HCT116 (cell line): Measurements from ENCODE around the gene TIMM29. TPM values are rescaled to one million over a fixed set of nuclear protein-coding genes. Genes with fewer than 3 reads are reported as not detected.

Experiments
- ATAC-seq: fragments of 200-7000 bp; cut with Tn5 transposase; 2 replicates; pipeline ENCODE4 v1.9.1; 2020; ENCODE audit warnings: mild to moderate bottlenecking, moderate library complexity
- BruUV-seq: library from RNA; stranded (reverse); fragments of 400-500 nt; replicated peaks from 2 replicates; lab custom pipeline; 2021; lab: Mats Ljungman, UMichigan
- CTCF ChIA-PET: fragments of 300-600 bp; sonication (Branson Sonifier 250); formaldehyde crosslinking; loops from one replicate; lab custom pipeline; 2021; ENCODE audit warnings: antibody characterized with exemption; lab: Charles Lee
- POLR2A ChIA-PET: fragments of 300-600, 350-600 bp; sonication (Branson Sonifier 250); formaldehyde crosslinking; loops from one replicate; lab custom pipeline; 2021; ENCODE audit warnings: antibody characterized with exemption; lab: Charles Lee
- RAD21 ChIA-PET, 2 experiments: fragments of 300-600 bp; sonication (Branson Sonifier 250); formaldehyde crosslinking; loops; one replicate each; lab custom pipeline; 2023; ENCODE audit warnings: low total read pairs in 2 of 2; ENCODE audit not compliant: uncharacterized antibody in 2 of 2, unreplicated experiment in 2 of 2, low non-redundant PET in 1 of 2; lab: Charles Lee
- DNase-seq: peaks from one replicate; pipeline ENCODE4 v3.0.0-alpha.2; 2010; ENCODE audit warnings: low read depth, low spot score
- H2AFZ ChIP-seq: fragments of 200-600 bp; shearing (Covaris generic), sonication (generic); 2 replicates; pipeline ENCODE4 v1.6.1; 2017; ENCODE audit warnings: low read depth, mixed run types, mixed read lengths, antibody characterized with exemption, low read length; ENCODE audit not compliant: poor library complexity, severe bottlenecking
- H3K27ac ChIP-seq: 2 replicates; pipeline ENCODE4 v1.5.1; 2012; ENCODE audit warnings: low read depth, low read length
- H3K27me3 ChIP-seq: fragments of 200-600 bp; sonication (generic); 2 replicates; pipeline ENCODE4 v1.6.1; 2016; ENCODE audit warnings: mixed run types, low read length, mixed read lengths; ENCODE audit not compliant: insufficient read depth
- H3K36me3 ChIP-seq, 2 experiments: fragments of 200-500 bp in 1 of 2; fragments of 200-600 bp in 1 of 2; sonication (Bioruptor generic) in 1 of 2; sonication (generic) in 1 of 2; 2 replicates each; pipeline versions ENCODE4 v1.5.1 to v1.6.1; 2014 to 2016; ENCODE audit warnings: low read length in 2 of 2, inconsistent platforms in 1 of 2, mixed read lengths in 1 of 2, mixed run types in 1 of 2; ENCODE audit not compliant: insufficient read depth in 2 of 2, control insufficient read depth in 1 of 2
- H3K4me1 ChIP-seq, 2 experiments: fragments of 200-600 bp in 1 of 2; sonication (generic) in 1 of 2; 2 replicates each; pipeline versions ENCODE4 v1.5.1 to v1.6.1; 2012 to 2017; ENCODE audit warnings: low read length in 2 of 2, inconsistent platforms in 1 of 2, mild to moderate bottlenecking in 1 of 2, mixed read lengths in 1 of 2, mixed run types in 1 of 2, moderate library complexity in 1 of 2; ENCODE audit not compliant: insufficient read depth in 2 of 2, control insufficient read depth in 1 of 2
- H3K4me2 ChIP-seq: fragments of 200-600 bp; sonication (generic); 2 replicates; pipeline ENCODE4 v1.6.1; 2017; ENCODE audit warnings: mixed run types, low read length, mixed read lengths
- H3K4me3 ChIP-seq, 2 experiments: fragments of 200-600 bp in 1 of 2; sonication (generic) in 1 of 2; replicated peaks in 1 of 2; 2 replicates each; pipeline ENCODE4 v1.5.1; 2011 to 2016; ENCODE audit warnings: low read length in 2 of 2, control low read depth in 1 of 2, low read depth in 1 of 2, mild to moderate bottlenecking in 1 of 2, mixed read lengths in 1 of 2, mixed run types in 1 of 2
- H3K79me2 ChIP-seq: fragments of 200-600 bp; sonication (generic); 2 replicates; pipeline ENCODE4 v1.6.1; 2017; ENCODE audit warnings: mild to moderate bottlenecking, mixed run types, low read length, moderate library complexity, mixed read lengths; ENCODE audit not compliant: insufficient read depth
- H3K9ac ChIP-seq: fragments of 200-600 bp; sonication (generic); 2 replicates; pipeline ENCODE4 v1.6.1; 2016; ENCODE audit warnings: low read length, mixed read lengths
- H3K9me2 ChIP-seq: fragments of 200-600 bp; sonication (generic), shearing (Covaris generic); 2 replicates; pipeline ENCODE4 v1.6.1; 2017; ENCODE audit warnings: mixed run types, mild to moderate bottlenecking, moderate library complexity; ENCODE audit not compliant: insufficient read depth
- H3K9me3 ChIP-seq, 2 experiments: fragments of 200-500 bp in 1 of 2; fragments of 200-600 bp in 1 of 2; sonication (Bioruptor generic) in 1 of 2; sonication (generic) in 1 of 2; 2 replicates each; pipeline ENCODE4 v1.6.1; 2014 to 2017; ENCODE audit warnings: low read length in 2 of 2, mixed read lengths in 2 of 2, inconsistent platforms in 1 of 2, low read depth in 1 of 2, mild to moderate bottlenecking in 1 of 2, mixed run types in 1 of 2, moderate library complexity in 1 of 2; ENCODE audit not compliant: control insufficient read depth in 1 of 2, insufficient read depth in 1 of 2
- H4K20me1 ChIP-seq: fragments of 200-600 bp; sonication (generic), shearing (Covaris generic); 2 replicates; pipeline ENCODE4 v1.6.1; 2017; ENCODE audit warnings: mixed run types, mild to moderate bottlenecking, moderate library complexity; ENCODE audit not compliant: insufficient read depth
- EGR1 ChIP-seq: IDR thresholded peaks from 2 replicates; pipeline ENCODE4 v1.6.1; 2012; ENCODE audit warnings: low read depth
- MAX ChIP-seq: IDR thresholded peaks from 2 replicates; pipeline ENCODE4 v1.6.1; 2012
- POLR2AphosphoS5 ChIP-seq: IDR thresholded peaks from 2 replicates; pipeline ENCODE4 v1.6.1; 2011; ENCODE audit warnings: mild to moderate bottlenecking, low read depth, low read length, moderate library complexity
- SRF ChIP-seq: IDR thresholded peaks from 2 replicates; pipeline ENCODE4 v1.6.1; 2012; ENCODE audit warnings: low read depth
- TCF7L2 ChIP-seq: IDR thresholded peaks from 2 replicates; pipeline ENCODE4 v1.7.0; 2011; ENCODE audit warnings: borderline replicate concordance, inconsistent platforms; ENCODE audit not compliant: insufficient read depth, insufficient read length; ENCODE audit errors: extremely low read depth
- intact Hi-C: fragments of 100-400 bp; cut with micrococcal nuclease; formaldehyde crosslinking; loops from 2 replicates; pipeline ENCODE4 v1.10.0; 2022
- total RNA-seq: library from RNA; stranded (reverse); gene quantifications from one replicate; pipeline ENCODE4 v1.2.1, GENCODE V29; 2021; ENCODE audit not compliant: unreplicated experiment

The TIMM29 gene
- total RNA-seq, 1 experiment from 2014 or later = 20.3 TPM

- ChIA-PET RAD21 (no interaction called here), POLR2A (no interaction called here), CTCF (no interaction called here)
- Histone ChIP-seq H3K79me2 (no peaks in the 10 kb centered on the region; the same call in 1 of the 2 replicates), H3K4me2 (no peak overlapping the region), H3K9me3 (no peaks in the 10 kb centered on the region), H3K4me3 (no peak overlapping the region), H3K27ac (no peak overlapping the region), H3K9ac (no peak overlapping the region), H3K36me3 (peaks cover 24 to 25% of the 10 kb centered on the region in 2 experiments; a peak in 3 of 4 replicates), H4K20me1 (no peaks in the 10 kb centered on the region), H3K27me3 (no peaks in the 10 kb centered on the region), H3K4me1 (peaks cover 0 to 14% of the 10 kb centered on the region in 2 experiments; a peak in 2 of 4 replicates), H2AFZ (no peak overlapping the region), H3K9me2 (no peaks in the 10 kb centered on the region)
- BruUV-seq = no TSS peak
- TF ChIP-seq TCF7L2 = no peak
- DNase-seq (no peak), ATAC-seq (no peak)
- intact Hi-C loops = no loop called here
Observed at GRCh38 chr19:10911579-10912363, 16.8 kb upstream of the TIMM29 start.

GRCh38 chr19:10912619-10913018, 16.0 kb upstream of the TIMM29 start:
- Histone ChIP-seq H3K9me3 (no peaks in the 10 kb centered on the region), H3K9me2 (no peaks in the 10 kb centered on the region), H3K79me2 (no peaks in the 10 kb centered on the region; the same call in 1 of the 2 replicates), H4K20me1 (no peaks in the 10 kb centered on the region), H3K36me3 (peaks cover 25 to 26% of the 10 kb centered on the region in 2 experiments), H3K4me1 (peaks cover 0 to 14% of the 10 kb centered on the region in 2 experiments; a peak in 2 of 4 replicates), H3K9ac (no peak overlapping the region), H3K27me3 (no peaks in the 10 kb centered on the region), H3K27ac (no peak overlapping the region), H3K4me2 (no peak overlapping the region), H3K4me3 (no peak overlapping the region), H2AFZ (no peak overlapping the region)
- RAD21 ChIA-PET = interaction anchor here in 1 of 2 experiments (0.6 kb wide), 1 partner anchor 182 kb away, joined by 3 read pairs; no protein-coding TSS in a partner anchor
- CTCF ChIA-PET = no interaction called here
- TF ChIP-seq EGR1 = no peak
- no peak for TF ChIP-seq MAX
- TF ChIP-seq POLR2AphosphoS5 = no peak
- TF ChIP-seq SRF = no peak
- intact Hi-C loops = no loop called here
- POLR2A ChIA-PET = no interaction called here
- BruUV-seq = no TSS peak
- DNase-seq (no peak), ATAC-seq (no peak)
